GM18951 (cell line): Measurements from ENCODE around the gene HSP90AA1.

ENCODE experiments used
- POLR2A ChIP-seq: IDR thresholded peaks from 4 replicates; pipeline ENCODE4 v1.6.1; 2011; ENCODE audit warnings: mild to moderate bottlenecking; ENCODE audit not compliant: insufficient read length, insufficient read depth; ENCODE audit errors: extremely low read depth
- in situ Hi-C: fragments of 300-500 bp; cut with MboI; formaldehyde crosslinking; loops from one replicate; pipeline ENCODE4 v1.12.0; 2022; ENCODE audit warnings: low sequenced_read_pairs, mixed read lengths, inconsistent platforms; ENCODE audit not compliant: unreplicated experiment

The HSP90AA1 gene

DNA sequence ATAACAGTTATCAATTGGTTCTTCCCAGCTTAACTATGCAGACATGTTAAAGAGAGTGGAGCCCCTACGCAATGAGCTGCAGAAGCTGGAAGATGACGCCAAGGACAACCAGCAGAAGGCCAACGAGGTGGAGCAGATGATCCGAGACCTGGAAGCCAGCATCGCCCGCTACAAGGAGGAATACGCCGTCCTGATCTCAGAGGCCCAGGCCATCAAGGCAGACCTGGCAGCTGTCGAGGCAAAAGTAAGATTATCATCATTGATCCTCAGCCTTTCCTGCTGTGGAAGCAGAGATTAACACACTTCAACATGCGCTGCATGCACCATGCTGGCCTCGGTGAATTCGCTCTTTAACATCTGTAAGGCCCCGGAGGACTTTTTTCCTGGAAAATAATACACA, 53.6 kb downstream of the HSP90AA1 start:
- in situ Hi-C loops: no loop called here
- no peak for TF ChIP-seq POLR2A
